Neural progenitor cell (in vitro differentiated cells): ENCODE results near the gene MED16. TPM values are rescaled to one million over a fixed set of nuclear protein-coding genes. Genes with fewer than 3 reads are reported as not detected.
"Not testable (repeated sequence)": the region's sequence is repeated elsewhere in the genome, so short reads cannot be mapped to it uniquely, and the experiment has no call there.

Experiments
- DNase-seq: peaks from one replicate; pipeline ENCODE4 v3.0.0-alpha.2; 2016; ENCODE audit warnings: low spot score
- H2AFZ ChIP-seq: fragments of 200-600 bp; sonication (generic); replicated peaks from 2 replicates; pipeline ENCODE4 v1.6.1; 2016; ENCODE audit warnings: antibody characterized with exemption
- H3F3A ChIP-seq: fragments of 200-600 bp; sonication (generic); 2 replicates; pipeline ENCODE4 v1.6.1; 2016; ENCODE audit warnings: antibody characterized with exemption, low read depth
- H3K27ac ChIP-seq: fragments of 200-600 bp; sonication (generic); 2 replicates; pipeline ENCODE4 v1.5.1; 2016; ENCODE audit warnings: mild to moderate bottlenecking
- H3K27me3 ChIP-seq: fragments of 200-600 bp; sonication (generic); 2 replicates; pipeline ENCODE4 v1.6.1; 2016; ENCODE audit warnings: mild to moderate bottlenecking, moderate library complexity
- H3K36me3 ChIP-seq: fragments of 200-600 bp; sonication (generic); 2 replicates; pipeline ENCODE4 v1.5.1; 2016
- H3K4me1 ChIP-seq: fragments of 200-600 bp; sonication (generic); 2 replicates; pipeline ENCODE4 v1.6.1; 2016; ENCODE audit warnings: mixed run types
- H3K4me2 ChIP-seq: fragments of 200-600 bp; sonication (generic); 2 replicates; pipeline ENCODE4 v1.6.1; 2016
- H3K4me3 ChIP-seq: fragments of 200-600 bp; sonication (generic); 2 replicates; pipeline ENCODE4 v1.5.1; 2016
- H3K79me2 ChIP-seq: fragments of 200-600 bp; sonication (generic); 2 replicates; pipeline ENCODE4 v1.6.1; 2016; ENCODE audit warnings: low read depth
- H3K9ac ChIP-seq: fragments of 200-600 bp; sonication (generic); 2 replicates; pipeline ENCODE4 v1.6.1; 2016
- H3K9me3 ChIP-seq: fragments of 200-600 bp; sonication (generic); 2 replicates; pipeline ENCODE4 v1.5.1; 2016; ENCODE audit warnings: low read depth
- H4K20me1 ChIP-seq: fragments of 200-600 bp; sonication (generic); 2 replicates; pipeline ENCODE4 v1.6.1; 2016; ENCODE audit warnings: low read depth
- H3K27ac Mint-ChIP-seq: 3 replicates; pipeline ENCODE4 v1.8.0; 2021; ENCODE audit warnings: mixed read lengths
- H3K27me3 Mint-ChIP-seq: 2 replicates; pipeline ENCODE4 v1.8.0; 2022; ENCODE audit warnings: low read depth, mild to moderate bottlenecking, inconsistent platforms, moderate library complexity, mixed read lengths; ENCODE audit not compliant: insufficient read depth
- H3K36me3 Mint-ChIP-seq: 3 replicates; pipeline ENCODE4 v1.8.0; 2021; ENCODE audit warnings: mixed read lengths
- H3K4me1 Mint-ChIP-seq: 3 replicates; pipeline ENCODE4 v1.8.0; 2021; ENCODE audit warnings: mixed read lengths
- H3K4me3 Mint-ChIP-seq: 3 replicates; pipeline ENCODE4 v1.8.0; 2021; ENCODE audit warnings: mild to moderate bottlenecking, moderate library complexity, mixed read lengths
- H3K9me3 Mint-ChIP-seq: 3 replicates; pipeline ENCODE4 v1.8.0; 2020; ENCODE audit warnings: mixed read lengths
- CTCF ChIP-seq: fragments of 200-600 bp; sonication (generic); IDR thresholded peaks from 2 replicates; pipeline ENCODE4 v1.5.1; 2017; ENCODE audit warnings: antibody characterized with exemption, mild to moderate bottlenecking
- EZH2 ChIP-seq: fragments of 200-600 bp; sonication (generic); IDR thresholded peaks from 2 replicates; pipeline ENCODE4 v1.6.1; 2017; ENCODE audit warnings: antibody characterized with exemption, mild to moderate bottlenecking, moderate library complexity
- EZH2phosphoT487 ChIP-seq: fragments of 200-600 bp; sonication (generic); IDR thresholded peaks from 2 replicates; pipeline ENCODE4 v1.6.1; 2017; ENCODE audit warnings: antibody characterized with exemption
- total RNA-seq: library from RNA; depleted of rRNA; stranded (reverse); fragments of >200 nt; gene quantifications from 2 replicates; pipeline ENCODE4 v1.2.3, GENCODE V29; 2015; ENCODE audit warnings: low replicate concordance

MED16 gene
- total RNA-seq, 1 donor from 2014 or later: 14.4 TPM

- H3K4me2 ChIP-seq: no peak overlapping the region
- no peak for DNase-seq
- no peak overlapping the region for H3K4me3 Mint-ChIP-seq
- H3K9ac ChIP-seq: no peak overlapping the region
- H3K4me1 ChIP-seq: no peaks in the 10 kb centered on the region
- no peak overlapping the region for H2AFZ ChIP-seq
- no peaks in the 10 kb centered on the region for H3K9me3 Mint-ChIP-seq
- H3K36me3 ChIP-seq: no peaks in the 10 kb centered on the region
- peaks cover 2% of the 10 kb centered on the region for H3K4me1 Mint-ChIP-seq
- H3K27me3 ChIP-seq: no peaks in the 10 kb centered on the region
- peaks cover 10% of the 10 kb centered on the region for H4K20me1 ChIP-seq
- H3K36me3 Mint-ChIP-seq: peaks cover 17% of the 10 kb centered on the region
- H3K27me3 Mint-ChIP-seq: peaks cover 7% of the 10 kb centered on the region
- no peaks in the 10 kb centered on the region for H3F3A ChIP-seq
- H3K79me2 ChIP-seq: no peaks in the 10 kb centered on the region
- H3K27ac Mint-ChIP-seq: no peak overlapping the region
- TF ChIP-seq EZH2phosphoT487: no peak
- TF ChIP-seq CTCF: no peak
- TF ChIP-seq EZH2: no peak
- H3K27ac ChIP-seq: no peak overlapping the region
- H3K9me3 ChIP-seq: no peaks in the 10 kb centered on the region
- no peak overlapping the region for H3K4me3 ChIP-seq
Measured at GRCh38 chr19:881385-882071, 11.5 kb downstream of the MED16 start.

GRCh38 chr19:879711-880438 is 13.1 kb downstream of the MED16 start:
- H3K4me3 Mint-ChIP-seq: no peak overlapping the region
- H3K4me3 ChIP-seq: no peak overlapping the region
- H3K79me2 ChIP-seq: no peaks in the 10 kb centered on the region
- H3K4me2 ChIP-seq: no peak overlapping the region
- H3K9ac ChIP-seq: no peak overlapping the region
- peaks cover 22% of the 10 kb centered on the region for H3K36me3 Mint-ChIP-seq
- H4K20me1 ChIP-seq: peaks cover 10% of the 10 kb centered on the region
- no peaks in the 10 kb centered on the region for H3K27me3 ChIP-seq
- H3K36me3 ChIP-seq: no peaks in the 10 kb centered on the region
- H3K9me3 Mint-ChIP-seq: no peaks in the 10 kb centered on the region
- peaks cover 2% of the 10 kb centered on the region for H3K4me1 Mint-ChIP-seq
- DNase-seq: no peak
- no peak overlapping the region for H3K27ac ChIP-seq
- no peaks in the 10 kb centered on the region for H3K4me1 ChIP-seq
- H3K27ac Mint-ChIP-seq: no peak overlapping the region
- no peak overlapping the region for H2AFZ ChIP-seq
- no peaks in the 10 kb centered on the region for H3K9me3 ChIP-seq
- TF ChIP-seq EZH2: no peak
- no peak for TF ChIP-seq CTCF
- TF ChIP-seq EZH2phosphoT487: no peak
- no peaks in the 10 kb centered on the region for H3F3A ChIP-seq
- H3K27me3 Mint-ChIP-seq: peaks cover 7% of the 10 kb centered on the region

- not testable (repeated sequence) for H3K4me2 ChIP-seq, H3K4me1 ChIP-seq, H3K4me1 Mint-ChIP-seq, H3K27me3 ChIP-seq, H3K9me3 ChIP-seq, H3K27ac ChIP-seq, H3F3A ChIP-seq, H3K27ac Mint-ChIP-seq, H3K9me3 Mint-ChIP-seq, H3K79me2 ChIP-seq, H3K27me3 Mint-ChIP-seq, H2AFZ ChIP-seq, H3K36me3 ChIP-seq, H3K9ac ChIP-seq, DNase-seq, H3K4me3 ChIP-seq
- Mint-ChIP-seq H3K4me3 (peak overlapping the region; percentile 8), H3K36me3 (peaks cover 22% of the 10 kb centered on the region)
- H4K20me1 ChIP-seq: peaks cover 10% of the 10 kb centered on the region
Measured at GRCh38 chr19:878751-879561, 14.0 kb downstream of the MED16 start.

- H3F3A ChIP-seq, H3K27me3 ChIP-seq, H3K79me2 ChIP-seq, H3K9ac ChIP-seq, DNase-seq, H3K4me1 ChIP-seq, H3K27me3 Mint-ChIP-seq, H3K4me1 Mint-ChIP-seq, H3K36me3 ChIP-seq, H3K9me3 ChIP-seq, H3K27ac ChIP-seq, H2AFZ ChIP-seq, H3K4me3 Mint-ChIP-seq, H3K27ac Mint-ChIP-seq, H3K4me3 ChIP-seq, H3K9me3 Mint-ChIP-seq, H3K4me2 ChIP-seq: not testable (repeated sequence)
- H3K36me3 Mint-ChIP-seq: peaks cover 22% of the 10 kb centered on the region
- peaks cover 14% of the 10 kb centered on the region for H4K20me1 ChIP-seq
Measured at GRCh38 chr19:877992-878660, 14.9 kb downstream of the MED16 start.
